GM12801 (cell line): ENCODE results near the gene PTPN23.

Experiments used
- CTCF ChIP-seq: IDR thresholded peaks from one replicate; pipeline ENCODE4 v1.5.1; 2011; ENCODE audit warnings: control low read depth; ENCODE audit not compliant: insufficient read length; ENCODE audit errors: extremely low read depth

The PTPN23 gene

GRCh38 chr3:47441796-47442551 lies 61.2 kb downstream of the PTPN23 start:
- TF ChIP-seq CTCF, result no peak

DNA sequence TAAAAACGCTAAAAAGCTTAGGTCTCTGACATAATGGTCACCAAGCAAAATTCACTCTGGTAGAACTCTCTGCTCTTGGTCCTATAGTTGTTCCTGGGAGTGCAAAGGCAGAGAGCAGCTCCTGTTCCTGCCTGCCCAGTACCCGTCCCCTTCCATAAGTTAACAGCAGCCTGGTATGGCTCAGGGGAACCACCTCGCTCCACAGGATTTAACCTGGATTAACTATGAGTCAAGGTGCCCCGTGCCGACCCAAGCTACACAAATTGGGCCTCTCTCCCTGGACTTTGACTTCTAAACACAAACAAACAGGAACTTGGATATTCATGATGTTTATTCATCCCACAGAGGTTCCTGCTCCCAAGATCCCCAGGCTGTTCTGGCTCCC lies 62.8 kb downstream of the PTPN23 start:
- TF ChIP-seq CTCF, result no peak

- TF ChIP-seq CTCF, result no peak
Observed at GRCh38 chr3:47444103-47444502, 63.3 kb downstream of the PTPN23 start.

DNA sequence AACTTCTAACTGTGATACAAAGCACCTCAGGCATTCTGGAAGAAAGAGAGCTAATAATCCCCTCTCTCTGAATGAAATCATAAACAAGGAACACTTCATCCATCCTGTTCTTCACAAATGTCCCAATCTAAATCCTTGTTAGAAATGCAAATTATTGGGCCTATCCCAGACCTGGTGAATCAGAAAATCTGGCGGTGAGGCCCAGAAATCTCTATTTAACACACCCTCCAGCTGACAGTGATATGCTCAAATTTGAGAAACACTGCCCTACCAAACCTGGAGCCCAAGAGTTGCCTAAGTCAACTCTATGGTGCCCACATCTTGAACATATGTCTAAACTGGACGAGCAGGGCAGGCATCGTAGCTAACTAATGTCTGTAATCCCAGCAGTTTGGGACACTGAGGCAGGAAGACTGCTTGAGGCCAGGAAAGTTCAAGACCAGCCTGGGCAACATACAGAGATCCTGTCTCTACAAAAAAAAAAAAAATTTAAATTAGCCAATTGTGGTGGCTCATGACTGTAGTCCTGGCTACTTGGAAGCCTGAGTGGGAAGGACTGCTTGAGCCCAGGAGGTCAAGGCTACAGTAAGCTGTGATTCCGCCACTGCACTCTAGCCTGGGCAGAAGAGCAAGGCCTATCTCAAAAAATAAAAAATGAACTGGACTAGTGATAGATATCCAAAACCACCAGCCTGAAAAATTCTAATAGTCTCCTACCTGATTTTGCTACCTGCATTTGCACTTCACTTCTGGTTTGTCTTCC lies 71.8 kb downstream of the PTPN23 start:
- TF ChIP-seq CTCF, result no peak

GRCh38 chr3:47455806-47456452 lies 75.1 kb downstream of the PTPN23 start:
- TF ChIP-seq CTCF, result no peak

- TF ChIP-seq CTCF, result no peak
Observed at GRCh38 chr3:47456984-47457383, 76.2 kb downstream of the PTPN23 start.
